H1 (cell line): ENCODE measurements around the gene ATOH8. TPM values are rescaled to one million over a fixed set of nuclear protein-coding genes. Genes with fewer than 3 reads are reported as not detected.
"Not testable (repeated sequence)": the region's sequence is repeated elsewhere in the genome, so short reads cannot be mapped to it uniquely, and the experiment has no call there.

Experiments used
- CTCF ChIA-PET: fragments of 300-600 bp; sonication (Branson Sonifier 250); formaldehyde crosslinking; loops from one replicate; lab custom pipeline; 2021; ENCODE audit not compliant: partially characterized antibody; lab: Charles Lee
- POLR2A ChIA-PET: fragments of 300-600 bp; sonication (Branson Sonifier 250); formaldehyde crosslinking; loops from one replicate; lab custom pipeline; 2021; ENCODE audit warnings: inconsistent platforms; ENCODE audit not compliant: partially characterized antibody; lab: Charles Lee
- DNase-seq, 2 experiments: peaks; one replicate each; pipeline versions ENCODE4 v3.0.0 to v3.0.0-alpha.2; 2010 to 2022; ENCODE audit warnings: low spot score in 2 of 2, low read depth in 1 of 2, mixed read lengths in 1 of 2
- FAIRE-seq: peaks from 2 replicates; lab custom pipeline; 2011; peaks lifted over from hg19 to GRCh38; lab: Jason Lieb, UNC
- H2AFZ ChIP-seq: 2 replicates; pipeline ENCODE4 v1.8.1; 2012; ENCODE audit warnings: low read length, inconsistent platforms
- H2AK5ac ChIP-seq: 2 replicates; pipeline ENCODE4 v1.6.1; 2013; ENCODE audit warnings: low read depth, low read length
- H2BK120ac ChIP-seq: replicated peaks from 2 replicates; pipeline ENCODE3; 2013; ENCODE audit warnings: low read depth, low read length, inconsistent platforms
- H2BK12ac ChIP-seq: 2 replicates; pipeline ENCODE4 v1.6.1; 2013; ENCODE audit warnings: low read depth, low read length
- H2BK15ac ChIP-seq: 2 replicates; pipeline ENCODE4 v1.6.1; 2013; ENCODE audit warnings: low read length
- H2BK20ac ChIP-seq: 2 replicates; pipeline ENCODE4 v1.6.1; 2013; ENCODE audit warnings: low read length
- H2BK5ac ChIP-seq: 2 replicates; pipeline ENCODE4 v1.6.1; 2013; ENCODE audit warnings: low read depth, low read length
- H3K14ac ChIP-seq: 2 replicates; pipeline ENCODE4 v1.6.1; 2013; ENCODE audit warnings: inconsistent platforms; ENCODE audit not compliant: insufficient read length
- H3K18ac ChIP-seq: 2 replicates; pipeline ENCODE4 v1.6.1; 2013; ENCODE audit warnings: low read length; ENCODE audit errors: extremely low read depth
- H3K23ac ChIP-seq: 2 replicates; pipeline ENCODE4 v1.6.1; 2013; ENCODE audit warnings: inconsistent platforms; ENCODE audit not compliant: insufficient read length
- H3K23me2 ChIP-seq: 2 replicates; pipeline ENCODE4 v1.6.1; 2013; ENCODE audit warnings: low read depth, low read length
- H3K27ac ChIP-seq: 2 replicates; pipeline ENCODE4 v1.6.1; 2011; ENCODE audit warnings: low read depth, low read length, inconsistent platforms
- H3K27me3 ChIP-seq, 4 experiments: replicated peaks in 1 of 4; 1 replicate in 1 of 4; 2 replicates in 3 of 4; pipeline versions ENCODE4 v1.6.1 to v1.8.1; 2011 to 2013; ENCODE audit warnings: low read length in 3 of 4, mild to moderate bottlenecking in 3 of 4, inconsistent platforms in 2 of 4, mixed read lengths in 2 of 4, moderate library complexity in 1 of 4; ENCODE audit not compliant: control insufficient read depth in 3 of 4, insufficient read depth in 3 of 4; ENCODE audit errors: extremely low read depth in 1 of 4
- H3K36me3 ChIP-seq, 4 experiments: 2 replicates each; pipeline versions ENCODE4 v1.6.1 to v1.8.1; 2011 to 2013; ENCODE audit warnings: mild to moderate bottlenecking in 4 of 4, low read length in 3 of 4, moderate library complexity in 2 of 4, control low read depth in 1 of 4, inconsistent platforms in 1 of 4; ENCODE audit not compliant: insufficient read depth in 4 of 4, control insufficient read depth in 2 of 4
- H3K4ac ChIP-seq: replicated peaks from 2 replicates; pipeline ENCODE3; 2013; ENCODE audit warnings: low read length, low read depth, mixed read lengths, inconsistent platforms; ENCODE audit not compliant: insufficient read length
- H3K4me1 ChIP-seq, 4 experiments: replicated peaks in 1 of 4; 1 replicate in 1 of 4; 2 replicates in 3 of 4; pipeline versions ENCODE4 v1.6.1 to v1.8.1; 2011 to 2013; ENCODE audit warnings: low read length in 3 of 4, inconsistent platforms in 2 of 4, mixed read lengths in 1 of 4; ENCODE audit not compliant: insufficient read depth in 4 of 4, control insufficient read depth in 3 of 4
- H3K4me2 ChIP-seq, 2 experiments: 2 replicates each; pipeline versions ENCODE4 v1.6.1 to v1.8.1; 2011 to 2013; ENCODE audit warnings: low read depth in 2 of 2, low read length in 2 of 2, control low read depth in 1 of 2, inconsistent platforms in 1 of 2, mild to moderate bottlenecking in 1 of 2; ENCODE audit not compliant: insufficient read depth in 1 of 2
- H3K4me3 ChIP-seq, 4 experiments: fragments of 200-600, 300-600 bp in 1 of 4; sonication (generic), shearing (Covaris generic), sonication (Bioruptor Twin) in 1 of 4; 2 replicates each; pipeline versions ENCODE4 v1.5.1 to v1.8.1; 2011 to 2016; ENCODE audit warnings: low read length in 4 of 4, low read depth in 3 of 4, control low read depth in 2 of 4, inconsistent platforms in 2 of 4, mild to moderate bottlenecking in 2 of 4, mixed read lengths in 1 of 4, moderate library complexity in 1 of 4; ENCODE audit not compliant: insufficient read depth in 2 of 4; ENCODE audit errors: extremely low read depth in 1 of 4
- H3K56ac ChIP-seq: replicated peaks from 2 replicates; pipeline ENCODE3; 2013; ENCODE audit warnings: low read depth, mild to moderate bottlenecking, mixed read lengths, low read length, inconsistent platforms; ENCODE audit not compliant: insufficient read length
- H3K79me1 ChIP-seq: 2 replicates; pipeline ENCODE4 v1.6.1; 2013; ENCODE audit warnings: low read depth, low read length, control low read depth
- H3K79me2 ChIP-seq, 2 experiments: 2 replicates each; pipeline versions ENCODE4 v1.6.1 to v1.8.1; 2012 to 2013; ENCODE audit warnings: low read length in 2 of 2, mild to moderate bottlenecking in 2 of 2, inconsistent platforms in 1 of 2; ENCODE audit not compliant: insufficient read depth in 2 of 2, control insufficient read depth in 1 of 2
- H3K9ac ChIP-seq, 4 experiments: replicated peaks in 1 of 4; 1 replicate in 1 of 4; 2 replicates in 3 of 4; pipeline versions ENCODE4 v1.6.1 to v1.8.1; 2011 to 2013; ENCODE audit warnings: low read depth in 3 of 4, low read length in 3 of 4, control low read depth in 2 of 4, mild to moderate bottlenecking in 2 of 4, moderate library complexity in 2 of 4, inconsistent platforms in 1 of 4; ENCODE audit errors: extremely low read depth in 1 of 4
- H3K9me3 ChIP-seq, 2 experiments: 2 replicates each; pipeline versions ENCODE4 v1.6.1 to v1.8.1; 2012 to 2013; ENCODE audit warnings: mild to moderate bottlenecking in 2 of 2, moderate library complexity in 2 of 2, control low read depth in 1 of 2, inconsistent platforms in 1 of 2, low read depth in 1 of 2, low read length in 1 of 2, mixed read lengths in 1 of 2; ENCODE audit not compliant: insufficient read depth in 2 of 2
- H4K20me1 ChIP-seq, 2 experiments: replicated peaks in 1 of 2; 2 replicates each; pipeline versions ENCODE3 to v1.8.1; 2011 to 2013; ENCODE audit warnings: inconsistent platforms in 2 of 2, low read length in 2 of 2, mild to moderate bottlenecking in 1 of 2; ENCODE audit not compliant: insufficient read depth in 2 of 2, control insufficient read depth in 1 of 2
- H4K5ac ChIP-seq: 2 replicates; pipeline ENCODE4 v1.6.1; 2013; ENCODE audit warnings: low read length, low read depth, mixed read lengths, inconsistent platforms; ENCODE audit not compliant: insufficient read length
- H4K8ac ChIP-seq: 2 replicates; pipeline ENCODE4 v1.8.0; 2013; ENCODE audit warnings: mild to moderate bottlenecking, moderate library complexity, low read length, inconsistent platforms; ENCODE audit not compliant: insufficient read depth; ENCODE audit errors: extremely low read depth
- H4K91ac ChIP-seq: replicated peaks from 2 replicates; pipeline ENCODE3; 2013; ENCODE audit warnings: low read length, mixed read lengths, inconsistent platforms; ENCODE audit not compliant: insufficient read length
- SP1 ChIP-seq: IDR thresholded peaks from 2 replicates; pipeline ENCODE4 v1.6.1; 2011; ENCODE audit warnings: low read depth, low read length
- WGBS, 2 experiments: shearing (Covaris generic) in 1 of 2; methylation state at CpG; one replicate each; pipeline versions ENCODE4 v1.1.6 to v1.1.7; 2013 to 2015; ENCODE audit warnings: low lambda C conversion rate in 2 of 2, mixed read lengths in 2 of 2, inconsistent platforms in 1 of 2, low coverage in 1 of 2, missing lambda C conversion rate in 1 of 2; ENCODE audit not compliant: insufficient replicate concordance in 2 of 2, insufficient coverage in 1 of 2, insufficient read length in 1 of 2; ENCODE audit errors: extremely low coverage in 1 of 2, missing lambda C conversion rate in 1 of 2; 5-methylcytosine and 5-hydroxymethylcytosine counted together
- polyA plus RNA-seq, 7 experiments: library from polyadenylated mRNA; depleted of rRNA in 3 of 7; stranded (reverse) in 5 of 7; unstranded in 2 of 7; fragments of >200 nt in 5 of 7; fragments of 200-250 nt in 2 of 7; gene quantifications; 1 replicate in 5 of 7; 2 replicates in 1 of 7; 4 replicates in 1 of 7; pipeline versions ENCODE4 v1.2.1 to v1.2.3, GENCODE V29; 2011 to 2013; ENCODE audit warnings: missing spikeins in 2 of 7, mixed read lengths in 2 of 7
- total RNA-seq: library from RNA; stranded (reverse); fragmentation: NEBNext Ultra II Directional; extraction: Animal tissue kit (Norgen Biotek cat#: 25700); gene quantifications from 2 replicates; pipeline ENCODE4 v1.2.1, GENCODE V29; 2021

The ATOH8 gene
- total and polyA plus RNA-seq, 2 of the 8 experiments (the other 6 are each of a cell fraction or from before 2014, with no cell fraction given), result 0.50 to 0.53 TPM

- Histone ChIP-seq H3K79me1 (no peaks in the 10 kb centered on the region), H3K9ac (no peak overlapping the region), H2BK5ac (no peak overlapping the region), H2BK12ac (0 out of 2 replicates have a peak overlapping the region, but pooled peaks have one; percentile 60), H3K36me3 (no peaks in the 10 kb centered on the region), H3K14ac (no peak overlapping the region), H3K27ac (no peak overlapping the region), H3K4me1 (peaks cover 0 to 3% (median 0%) of the 10 kb centered on the region in 4 experiments; a peak in 3 of 7 replicates), H3K4ac (no peak overlapping the region), H3K4me3 (no peak overlapping the region), H2BK20ac (no peak overlapping the region), H3K27me3 (no peaks in the 10 kb centered on the region), H4K20me1 (no peaks in the 10 kb centered on the region), H2AFZ (0 out of 2 replicates have a peak overlapping the region, but pooled peaks have one; percentile 31), H4K91ac (no peak overlapping the region), H3K4me2 (no peak overlapping the region), H3K9me3 (no peaks in the 10 kb centered on the region), H4K8ac (no peak overlapping the region), H2BK15ac (no peak overlapping the region), H3K56ac (no peak overlapping the region), H3K18ac (no peak overlapping the region), H3K23ac (no peak overlapping the region), H3K23me2 (no peaks in the 10 kb centered on the region), H2AK5ac (no peak overlapping the region), H3K79me2 (no peaks in the 10 kb centered on the region), H2BK120ac (no peak overlapping the region), H4K5ac (no peak overlapping the region)
- CTCF ChIA-PET, result interaction anchor here (0.8 to 6.0 kb wide), 8 partner anchors 10 to 250 kb away, joined by 3 to 61 read pairs (median 9); partner anchors contain the start of gene ST3GAL5
- no peak for DNase-seq
- TF ChIP-seq SP1, result no peak
- no peak for FAIRE-seq
- POLR2A ChIA-PET, result no interaction called here
- 85% methylated on average over 7 of the region's 7 CpGs; no CpG with 5 or more reads in 1 of the 2 experiments for WGBS, 2 experiments
Observed at GRCh38 chr2:85828725-85829124, 74.9 kb downstream of the ATOH8 start.

DNA sequence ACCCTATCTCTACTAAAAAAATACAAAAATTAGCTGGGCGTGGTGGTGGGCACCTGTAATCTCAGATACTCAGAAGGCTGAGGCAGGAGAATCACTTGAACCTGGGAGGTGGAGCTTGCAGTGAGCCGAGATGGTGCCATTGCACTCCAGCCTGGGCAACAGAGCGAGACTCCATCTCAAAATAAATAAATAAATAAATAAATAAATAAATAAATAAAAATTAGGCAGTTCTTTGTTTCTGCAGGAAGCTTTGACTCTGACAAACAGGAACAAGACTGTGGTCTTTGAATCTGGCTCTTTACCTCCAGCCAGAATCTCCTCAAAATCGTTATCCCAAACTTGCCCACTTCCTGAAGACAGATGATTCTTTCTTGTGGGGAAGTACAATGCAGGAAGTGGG is 75.6 kb downstream of the ATOH8 start:
- H3K27ac ChIP-seq, DNase-seq, H2BK120ac ChIP-seq, H3K4me2 ChIP-seq, H3K18ac ChIP-seq, H2BK15ac ChIP-seq, H2AK5ac ChIP-seq, H3K79me1 ChIP-seq, H2BK5ac ChIP-seq, H4K20me1 ChIP-seq, H3K56ac ChIP-seq, H3K79me2 ChIP-seq, H3K23ac ChIP-seq, H3K14ac ChIP-seq, FAIRE-seq, POLR2A ChIA-PET, H2AFZ ChIP-seq, H3K36me3 ChIP-seq, H3K4ac ChIP-seq, H4K8ac ChIP-seq, H3K9me3 ChIP-seq, H2BK20ac ChIP-seq, H3K23me2 ChIP-seq, H3K4me3 ChIP-seq, H4K91ac ChIP-seq, H2BK12ac ChIP-seq, H3K4me1 ChIP-seq, H3K9ac ChIP-seq, H4K5ac ChIP-seq, H3K27me3 ChIP-seq: not testable (repeated sequence)
- CTCF ChIA-PET, result interaction anchor here (0.8 to 6.0 kb wide), 9 partner anchors 9 to 249 kb away, joined by 3 to 61 read pairs (median 4); no protein-coding TSS in a partner anchor
- WGBS, 2 experiments, result 90% methylated on average over 4 of the region's 4 CpGs; no CpG with 5 or more reads in 1 of the 2 experiments
